Hair follicle dermal papilla cell (primary cell): Measurements from ENCODE around the gene ADGRG1. TPM values are rescaled to one million over a fixed set of nuclear protein-coding genes. Genes with fewer than 3 reads are reported as not detected.

Source experiments
- total RNA-seq: library from RNA; depleted of rRNA; stranded (reverse); fragments of >200 nt; gene quantifications from 2 replicates; pipeline ENCODE4 v1.2.3, GENCODE V29; 2012

Gene ADGRG1
- total RNA-seq, result 1.8 and 5.3 TPM in 2 replicates

GRCh38 chr16:57628008-57628781 is at the start of gene ADGRG1:
Gene ADGRG1 (plus strand): TSS chr16:57628630. CDS start chr16:57650288, 21,658 bp downstream.

GRCh38 chr16:57668263-57668571 is 39.8 kb downstream of the ADGRG1 start, which contains the start of gene ADGRG3:
Gene ADGRG3 (plus strand): TSS chr16:57668306. CDS start chr16:57668348, 42 bp downstream.

GRCh38 chr16:57694725-57695679 is 66.6 kb downstream of the ADGRG1 start, which contains the start of gene DRC7:
Gene DRC7 (plus strand): TSS chr16:57694806. CDS start chr16:57697950, 3,144 bp downstream.

Other genes with a start within 250 kb of the ADGRG1 start
- not detected in 2 replicates for gene CCL17, start 223.9 kb upstream of the ADGRG1 start, total RNA-seq
- gene CIAPIN1, start 181.2 kb upstream of the ADGRG1 start, total RNA-seq, result 27.7 and 35.0 TPM in 2 replicates
- gene COQ9, start 181.2 kb upstream of the ADGRG1 start, total RNA-seq, result 34.4 and 35.4 TPM in 2 replicates
- gene POLR2C, start 166.0 kb upstream of the ADGRG1 start, total RNA-seq, result 117 and 125 TPM in 2 replicates
- 22.2 and 29.5 TPM in 2 replicates for gene DOK4, start 142.1 kb upstream of the ADGRG1 start, total RNA-seq
- 23.0 and 23.2 TPM in 2 replicates for gene CCDC102A, start 92.1 kb upstream of the ADGRG1 start, total RNA-seq
- 0.16 TPM in 1 of 2 replicates, not detected in the other for gene ADGRG5, start 86.0 kb upstream of the ADGRG1 start, total RNA-seq
- gene ADGRG3, start 39.7 kb downstream of the ADGRG1 start, total RNA-seq, result not detected in 2 replicates
- under 0.01 TPM in 1 of 2 replicates, not detected in the other for gene DRC7, start 66.2 kb downstream of the ADGRG1 start, total RNA-seq
- gene KATNB1, start 107.1 kb downstream of the ADGRG1 start, total RNA-seq, result 16.2 and 20.8 TPM in 2 replicates
- 52.3 and 55.0 TPM in 2 replicates for gene KIFC3, start 173.9 kb downstream of the ADGRG1 start, total RNA-seq